GM23338 (cell line): ENCODE measurements around the gene AQP5. TPM values are rescaled to one million over a fixed set of nuclear protein-coding genes. Genes with fewer than 3 reads are reported as not detected.

Experiments used
- ATAC-seq: fragments of 200-7000 bp; cut with Tn5 transposase; 3 replicates; pipeline ENCODE4 v1.9.1; 2020
- DNase-seq: peaks from one replicate; pipeline ENCODE4 v3.0.0-alpha.2; 2015; ENCODE audit warnings: low spot score
- H2AFZ ChIP-seq: fragments of 200-600 bp; sonication (generic); 2 replicates; pipeline ENCODE4 v1.8.0; 2016; ENCODE audit warnings: antibody characterized with exemption, mild to moderate bottlenecking, moderate library complexity
- H3F3A ChIP-seq: fragments of 200-600 bp; sonication (generic); replicated peaks from 2 replicates; pipeline ENCODE4 v1.8.0; 2017; ENCODE audit warnings: antibody characterized with exemption, mixed run types, low read depth
- H3K27ac ChIP-seq: fragments of 200-600 bp; sonication (generic); 2 replicates; pipeline ENCODE4 v1.6.1; 2016; ENCODE audit warnings: low read depth
- H3K27me3 ChIP-seq: fragments of 200-600 bp; sonication (generic); 2 replicates; pipeline ENCODE4 v1.8.0; 2016; ENCODE audit warnings: mild to moderate bottlenecking, mixed run types, moderate library complexity; ENCODE audit not compliant: insufficient read depth
- H3K36me3 ChIP-seq: fragments of 200-600 bp; sonication (generic); 2 replicates; pipeline ENCODE4 v1.8.0; 2016; ENCODE audit warnings: mild to moderate bottlenecking; ENCODE audit not compliant: insufficient read depth
- H3K4me1 ChIP-seq: fragments of 200-600 bp; sonication (generic); 2 replicates; pipeline ENCODE4 v1.8.0; 2016; ENCODE audit warnings: mild to moderate bottlenecking, moderate library complexity; ENCODE audit not compliant: insufficient read depth
- H3K4me2 ChIP-seq: fragments of 200-600 bp; sonication (generic); 2 replicates; pipeline ENCODE4 v1.7.1; 2017; ENCODE audit warnings: mixed run types
- H3K4me3 ChIP-seq: fragments of 200-600 bp; sonication (generic); 2 replicates; pipeline ENCODE4 v1.6.1; 2016; ENCODE audit warnings: mixed run types
- H3K79me2 ChIP-seq: fragments of 200-600 bp; sonication (generic); replicated peaks from 2 replicates; pipeline ENCODE4 v1.8.0; 2017; ENCODE audit warnings: mild to moderate bottlenecking; ENCODE audit not compliant: insufficient read depth
- H3K9me2 ChIP-seq: fragments of 200-600 bp; sonication (generic); 2 replicates; pipeline ENCODE4 v1.8.0; 2017; ENCODE audit not compliant: insufficient read depth
- H4K20me1 ChIP-seq: fragments of 200-600 bp; sonication (generic); replicated peaks from 2 replicates; pipeline ENCODE4 v1.8.0; 2017; ENCODE audit warnings: mild to moderate bottlenecking; ENCODE audit not compliant: insufficient read depth
- H3K27ac Mint-ChIP-seq: 2 replicates; pipeline ENCODE4 v1.8.0; 2020; ENCODE audit warnings: inconsistent platforms, mild to moderate bottlenecking, moderate library complexity, mixed read lengths
- H3K27me3 Mint-ChIP-seq: 3 replicates; pipeline ENCODE4 v1.8.0; 2022; ENCODE audit warnings: low read depth, mild to moderate bottlenecking, moderate library complexity, mixed read lengths, inconsistent platforms; ENCODE audit not compliant: insufficient read depth, poor library complexity
- H3K36me3 Mint-ChIP-seq: 3 replicates; pipeline ENCODE4 v1.8.0; 2021; ENCODE audit warnings: low read depth, mild to moderate bottlenecking, inconsistent platforms, moderate library complexity, mixed read lengths
- H3K4me1 Mint-ChIP-seq: 3 replicates; pipeline ENCODE4 v1.8.0; 2020; ENCODE audit warnings: mild to moderate bottlenecking, inconsistent platforms, mixed read lengths
- H3K4me3 Mint-ChIP-seq: 3 replicates; pipeline ENCODE4 v1.8.0; 2021; ENCODE audit warnings: moderate library complexity, mild to moderate bottlenecking, inconsistent platforms, mixed read lengths
- H3K9me3 Mint-ChIP-seq: 3 replicates; pipeline ENCODE4 v1.8.0; 2020; ENCODE audit warnings: moderate library complexity, mild to moderate bottlenecking, inconsistent platforms, mixed read lengths
- CREB1 ChIP-seq: fragments of 250-450 bp; sonication (Bioruptor Pico); IDR thresholded peaks from 2 replicates; pipeline ENCODE4 v1.5.0; 2020; ENCODE audit warnings: low read depth, mild to moderate bottlenecking, moderate library complexity
- JUNB ChIP-seq: IDR thresholded peaks from one replicate; pipeline ENCODE4 v1.6.1; 2016; ENCODE audit warnings: antibody characterized with exemption; ENCODE audit not compliant: unreplicated experiment
- NANOG ChIP-seq: IDR thresholded peaks from 2 replicates; pipeline ENCODE4 v1.6.1; 2016; ENCODE audit warnings: antibody characterized with exemption, borderline replicate concordance
- STAT1 ChIP-seq: IDR thresholded peaks from one replicate; pipeline ENCODE4 v1.6.1; 2016; ENCODE audit warnings: antibody characterized with exemption; ENCODE audit not compliant: unreplicated experiment
- ZNF462 ChIP-seq: fragments of 250-450 bp; sonication (Bioruptor Pico); IDR thresholded peaks from 2 replicates; pipeline ENCODE4 v1.5.0; 2020; ENCODE audit warnings: mild to moderate bottlenecking, moderate library complexity
- polyA plus RNA-seq: library from polyadenylated mRNA; unstranded; fragments of >200 nt; fragmentation: Nextera tagmentation; extraction: Ambion mirVana; gene quantifications from 2 replicates; pipeline ENCODE4 v1.2.1, GENCODE V29; 2016
- total RNA-seq: library from RNA; depleted of rRNA; stranded (reverse); fragments of >200 nt; shearing (Covaris generic); gene quantifications from 2 replicates; pipeline ENCODE4 v1.2.3, GENCODE V29; 2014
- TF ChIP-seq, protein P1 (sequence below): IDR thresholded peaks from one replicate; pipeline ENCODE4 v1.6.1; 2018; ENCODE audit warnings: antibody characterized with exemption; ENCODE audit not compliant: unreplicated experiment
- TF ChIP-seq, protein P2 (sequence below), 2 experiments: fragments of 200-600 bp in 1 of 2; sonication (generic) in 1 of 2; conservative IDR thresholded peaks; 2 replicates each; pipeline versions ENCODE4 v1.5.1 to v1.6.1; 2016 to 2017; ENCODE audit warnings: antibody characterized with exemption in 2 of 2, low read depth in 2 of 2, mild to moderate bottlenecking in 2 of 2, moderate library complexity in 1 of 2

AQP5 gene
- total and polyA plus RNA-seq, 2 experiments from 2014 or later = 1.3 to 2.2 TPM

DNA sequence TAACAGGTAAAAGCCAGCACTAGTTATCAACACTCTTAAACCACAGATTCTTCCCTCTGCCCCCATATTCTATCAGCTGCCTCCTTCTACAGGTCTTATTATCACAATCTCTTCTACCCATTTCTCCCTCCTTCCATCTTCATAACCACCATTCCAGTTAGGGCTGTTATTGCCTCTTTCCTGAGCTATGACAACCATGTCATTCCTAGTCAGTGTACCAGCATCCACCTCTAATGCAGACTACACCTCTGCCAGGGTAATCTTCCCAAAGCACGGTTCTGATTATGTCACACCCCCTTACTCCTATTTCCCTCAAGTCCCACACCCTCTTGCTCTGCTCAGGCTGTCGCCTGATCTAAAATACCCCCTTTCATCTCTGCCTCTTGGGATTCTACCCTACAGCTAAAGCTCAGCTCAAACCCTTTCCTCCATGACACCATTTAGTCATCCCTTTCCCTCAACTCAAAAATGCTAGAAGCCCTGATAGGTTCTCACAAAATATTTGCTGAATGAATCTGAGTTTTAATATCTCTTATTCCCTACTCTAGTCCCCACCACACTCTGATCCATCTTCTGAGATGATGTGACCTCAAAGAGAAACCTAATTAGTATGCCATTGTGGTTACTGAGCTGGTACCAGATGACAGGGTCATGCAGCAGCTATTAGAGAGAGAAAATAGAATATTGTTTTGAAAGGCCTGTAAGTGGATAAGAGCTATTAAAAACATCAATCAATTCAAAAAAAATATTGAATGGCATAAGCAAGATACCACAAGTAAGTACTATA lies 51.9 kb downstream of the AQP5 start:
- Mint-ChIP-seq H3K4me3 (no peak overlapping the region), H3K4me1 (peaks cover 5% of the 10 kb centered on the region; the same call in 2 of the 3 replicates), H3K9me3 (no peaks in the 10 kb centered on the region), H3K27me3 (peaks cover 5% of the 10 kb centered on the region), H3K36me3 (peaks cover 30% of the 10 kb centered on the region), H3K27ac (no peak overlapping the region)
- Histone ChIP-seq H3K9me2 (no peaks in the 10 kb centered on the region), H3K79me2 (peaks cover 32% of the 10 kb centered on the region), H3K27ac (no peak overlapping the region), H3K4me3 (no peak overlapping the region), H3K4me1 (peaks cover 2% of the 10 kb centered on the region; the same call in 1 of the 2 replicates), H4K20me1 (no peaks in the 10 kb centered on the region; the same call in 1 of the 2 replicates), H3K27me3 (no peaks in the 10 kb centered on the region), H3K4me2 (no peak overlapping the region), H3K36me3 (peaks cover 10% of the 10 kb centered on the region; the same call in 1 of the 2 replicates), H3F3A (no peaks in the 10 kb centered on the region), H2AFZ (no peak overlapping the region)
- TF ChIP-seq STAT1 (no peak), ZNF462 (CRISPR knock-in tag) (no peak), CREB1 (no peak), JUNB (no peak), NANOG (no peak)
- TF ChIP-seq, protein P1, sequence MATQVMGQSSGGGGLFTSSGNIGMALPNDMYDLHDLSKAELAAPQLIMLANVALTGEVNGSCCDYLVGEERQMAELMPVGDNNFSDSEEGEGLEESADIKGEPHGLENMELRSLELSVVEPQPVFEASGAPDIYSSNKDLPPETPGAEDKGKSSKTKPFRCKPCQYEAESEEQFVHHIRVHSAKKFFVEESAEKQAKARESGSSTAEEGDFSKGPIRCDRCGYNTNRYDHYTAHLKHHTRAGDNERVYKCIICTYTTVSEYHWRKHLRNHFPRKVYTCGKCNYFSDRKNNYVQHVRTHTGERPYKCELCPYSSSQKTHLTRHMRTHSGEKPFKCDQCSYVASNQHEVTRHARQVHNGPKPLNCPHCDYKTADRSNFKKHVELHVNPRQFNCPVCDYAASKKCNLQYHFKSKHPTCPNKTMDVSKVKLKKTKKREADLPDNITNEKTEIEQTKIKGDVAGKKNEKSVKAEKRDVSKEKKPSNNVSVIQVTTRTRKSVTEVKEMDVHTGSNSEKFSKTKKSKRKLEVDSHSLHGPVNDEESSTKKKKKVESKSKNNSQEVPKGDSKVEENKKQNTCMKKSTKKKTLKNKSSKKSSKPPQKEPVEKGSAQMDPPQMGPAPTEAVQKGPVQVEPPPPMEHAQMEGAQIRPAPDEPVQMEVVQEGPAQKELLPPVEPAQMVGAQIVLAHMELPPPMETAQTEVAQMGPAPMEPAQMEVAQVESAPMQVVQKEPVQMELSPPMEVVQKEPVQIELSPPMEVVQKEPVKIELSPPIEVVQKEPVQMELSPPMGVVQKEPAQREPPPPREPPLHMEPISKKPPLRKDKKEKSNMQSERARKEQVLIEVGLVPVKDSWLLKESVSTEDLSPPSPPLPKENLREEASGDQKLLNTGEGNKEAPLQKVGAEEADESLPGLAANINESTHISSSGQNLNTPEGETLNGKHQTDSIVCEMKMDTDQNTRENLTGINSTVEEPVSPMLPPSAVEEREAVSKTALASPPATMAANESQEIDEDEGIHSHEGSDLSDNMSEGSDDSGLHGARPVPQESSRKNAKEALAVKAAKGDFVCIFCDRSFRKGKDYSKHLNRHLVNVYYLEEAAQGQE = no peak
- TF ChIP-seq, protein P2, sequence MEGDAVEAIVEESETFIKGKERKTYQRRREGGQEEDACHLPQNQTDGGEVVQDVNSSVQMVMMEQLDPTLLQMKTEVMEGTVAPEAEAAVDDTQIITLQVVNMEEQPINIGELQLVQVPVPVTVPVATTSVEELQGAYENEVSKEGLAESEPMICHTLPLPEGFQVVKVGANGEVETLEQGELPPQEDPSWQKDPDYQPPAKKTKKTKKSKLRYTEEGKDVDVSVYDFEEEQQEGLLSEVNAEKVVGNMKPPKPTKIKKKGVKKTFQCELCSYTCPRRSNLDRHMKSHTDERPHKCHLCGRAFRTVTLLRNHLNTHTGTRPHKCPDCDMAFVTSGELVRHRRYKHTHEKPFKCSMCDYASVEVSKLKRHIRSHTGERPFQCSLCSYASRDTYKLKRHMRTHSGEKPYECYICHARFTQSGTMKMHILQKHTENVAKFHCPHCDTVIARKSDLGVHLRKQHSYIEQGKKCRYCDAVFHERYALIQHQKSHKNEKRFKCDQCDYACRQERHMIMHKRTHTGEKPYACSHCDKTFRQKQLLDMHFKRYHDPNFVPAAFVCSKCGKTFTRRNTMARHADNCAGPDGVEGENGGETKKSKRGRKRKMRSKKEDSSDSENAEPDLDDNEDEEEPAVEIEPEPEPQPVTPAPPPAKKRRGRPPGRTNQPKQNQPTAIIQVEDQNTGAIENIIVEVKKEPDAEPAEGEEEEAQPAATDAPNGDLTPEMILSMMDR (conservative IDR thresholded peaks at IDR 0.05; ENCODE audit: low read depth in 2 of 2) = no peak
- DNase-seq (no peak), ATAC-seq (no peak)
